HFFc6 (cell line): ENCODE results near the gene FGF14. TPM values are rescaled to one million over a fixed set of nuclear protein-coding genes. Genes with fewer than 3 reads are reported as not detected.

Source experiments
- DNase-seq: peaks from one replicate; pipeline ENCODE4 v3.0.0-alpha.2; 2018
- H3K27ac Mint-ChIP-seq: 2 replicates; pipeline ENCODE4 v1.8.0; 2020; ENCODE audit warnings: mild to moderate bottlenecking, mixed read lengths
- H3K27me3 Mint-ChIP-seq: 2 replicates; pipeline ENCODE4 v1.8.0; 2021; ENCODE audit warnings: mild to moderate bottlenecking, moderate library complexity, mixed read lengths; ENCODE audit not compliant: insufficient read depth
- H3K36me3 Mint-ChIP-seq: 2 replicates; pipeline ENCODE4 v1.8.0; 2021; ENCODE audit warnings: low read depth, mixed read lengths
- H3K4me1 Mint-ChIP-seq: 2 replicates; pipeline ENCODE4 v1.8.0; 2020; ENCODE audit warnings: low read depth, mixed read lengths
- H3K4me3 Mint-ChIP-seq: 2 replicates; pipeline ENCODE4 v1.8.0; 2020; ENCODE audit warnings: mild to moderate bottlenecking, moderate library complexity, mixed read lengths
- H3K9me3 Mint-ChIP-seq: 2 replicates; pipeline ENCODE4 v1.8.0; 2020; ENCODE audit warnings: mild to moderate bottlenecking, mixed read lengths
- CTCF ChIP-seq: fragments of 200-600 bp; sonication (generic); IDR thresholded peaks from 2 replicates; pipeline ENCODE4 v1.5.0; 2021; ENCODE audit warnings: antibody characterized with exemption, mild to moderate bottlenecking
- total RNA-seq, 6 experiments: library from RNA; stranded (reverse); fragmentation: NEBNext Ultra II Directional; extraction: Animal tissue kit (Norgen Biotek cat#: 25700); gene quantifications; 2 replicates in 1 of 6; 3 replicates in 5 of 6; pipeline ENCODE4 v1.2.3, GENCODE V29; 2021

FGF14 gene
- total RNA-seq, 6 experiments from 2014 or later, result 0.02 to 0.03 TPM; not detected in 4

GRCh38 chr13:102327119-102327617 lies 74.7 kb downstream of the FGF14 start:
- H3K4me3 Mint-ChIP-seq, result no peak overlapping the region
- no peak overlapping the region for H3K27ac Mint-ChIP-seq
- no peaks in the 10 kb centered on the region for H3K4me1 Mint-ChIP-seq
- no peak for DNase-seq
- TF ChIP-seq CTCF, result no peak
- H3K27me3 Mint-ChIP-seq, result no peaks in the 10 kb centered on the region
- H3K36me3 Mint-ChIP-seq, result no peaks in the 10 kb centered on the region
- H3K9me3 Mint-ChIP-seq, result peaks cover 40% of the 10 kb centered on the region

- no peak overlapping the region for H3K27ac Mint-ChIP-seq
- no peak for TF ChIP-seq CTCF
- H3K36me3 Mint-ChIP-seq, result no peaks in the 10 kb centered on the region
- H3K4me1 Mint-ChIP-seq, result no peaks in the 10 kb centered on the region
- no peak for DNase-seq
- no peak overlapping the region for H3K4me3 Mint-ChIP-seq
- H3K9me3 Mint-ChIP-seq, result peaks cover 38% of the 10 kb centered on the region
- no peaks in the 10 kb centered on the region for H3K27me3 Mint-ChIP-seq
These were observed 75.3 kb downstream of the FGF14 start for GRCh38 chr13:102326381-102327118.

GRCh38 chr13:102325321-102325720 lies 76.5 kb downstream of the FGF14 start:
- peaks cover 35% of the 10 kb centered on the region for H3K9me3 Mint-ChIP-seq
- H3K36me3 Mint-ChIP-seq, result no peaks in the 10 kb centered on the region
- H3K27me3 Mint-ChIP-seq, result no peaks in the 10 kb centered on the region
- no peak overlapping the region for H3K4me3 Mint-ChIP-seq
- no peak for TF ChIP-seq CTCF
- no peaks in the 10 kb centered on the region for H3K4me1 Mint-ChIP-seq
- no peak overlapping the region for H3K27ac Mint-ChIP-seq
- DNase-seq, result no peak

- H3K27ac Mint-ChIP-seq, result no peak overlapping the region
- H3K4me1 Mint-ChIP-seq, result no peaks in the 10 kb centered on the region
- no peak for DNase-seq
- TF ChIP-seq CTCF, result no peak
- H3K9me3 Mint-ChIP-seq, result peaks cover 35% of the 10 kb centered on the region
- H3K4me3 Mint-ChIP-seq, result no peak overlapping the region
- no peaks in the 10 kb centered on the region for H3K27me3 Mint-ChIP-seq
- no peaks in the 10 kb centered on the region for H3K36me3 Mint-ChIP-seq
These were observed 78.3 kb downstream of the FGF14 start for GRCh38 chr13:102323505-102323904.

- H3K4me3 Mint-ChIP-seq, result no peak overlapping the region
- no peak overlapping the region for H3K27ac Mint-ChIP-seq
- H3K27me3 Mint-ChIP-seq, result no peaks in the 10 kb centered on the region
- no peaks in the 10 kb centered on the region for H3K36me3 Mint-ChIP-seq
- no peaks in the 10 kb centered on the region for H3K4me1 Mint-ChIP-seq
- TF ChIP-seq CTCF, result no peak
- no peak for DNase-seq
- peaks cover 37% of the 10 kb centered on the region for H3K9me3 Mint-ChIP-seq
These were observed 78.8 kb downstream of the FGF14 start for GRCh38 chr13:102323012-102323411.
